Inflammatory macrophage (primary cell): Measurements from ENCODE around the gene DNTT.
"Not testable (repeated sequence)": the region's sequence is repeated elsewhere in the genome, so short reads cannot be mapped to it uniquely, and the experiment has no call there.

ENCODE experiments used
- DNase-seq, 2 donors: peaks; one replicate each; pipeline ENCODE4 v3.0.0-alpha.2; 2020 to 2022

DNTT gene

GRCh38 chr10:96276831-96277230 is 27.4 kb upstream of the DNTT start:
- no peak for DNase-seq

- DNase-seq: peak in 1 of 2 donors; percentile 15
These were observed 25.0 kb upstream of the DNTT start for GRCh38 chr10:96279191-96279641.

- DNase-seq: no peak
These were observed 23.4 kb upstream of the DNTT start for GRCh38 chr10:96280859-96281258.

- DNase-seq: no peak
These were observed 22.7 kb upstream of the DNTT start for GRCh38 chr10:96281444-96282029.

GRCh38 chr10:96283351-96283750 is 20.9 kb upstream of the DNTT start:
- no peak for DNase-seq

GRCh38 chr10:96283756-96284155 is 20.5 kb upstream of the DNTT start:
- no peak for DNase-seq

GRCh38 chr10:96285331-96285752 is 18.9 kb upstream of the DNTT start:
- no peak for DNase-seq

GRCh38 chr10:96287392-96288105 is 16.7 kb upstream of the DNTT start:
- no peak for DNase-seq

- DNase-seq: no peak
These were observed 16.0 kb upstream of the DNTT start for GRCh38 chr10:96288151-96288621.

GRCh38 chr10:96289218-96289910 is 14.9 kb upstream of the DNTT start:
- no peak for DNase-seq

- DNase-seq: peak; percentile 32 to 58
These were observed 13.7 kb upstream of the DNTT start for GRCh38 chr10:96290368-96291133.

- peak; percentile 54 to 73 for DNase-seq
These were observed 11.0 kb upstream of the DNTT start for GRCh38 chr10:96292971-96293920.

GRCh38 chr10:96295475-96295874 is 8.8 kb upstream of the DNTT start:
- no peak for DNase-seq

- DNase-seq: no peak
These were observed 6.7 kb upstream of the DNTT start for GRCh38 chr10:96297486-96297885.

- no peak for DNase-seq
These were observed 5.9 kb upstream of the DNTT start for GRCh38 chr10:96298362-96298761.

- no peak for DNase-seq
These were observed 4.9 kb upstream of the DNTT start for GRCh38 chr10:96299383-96299782.

- no peak for DNase-seq
These were observed 2.6 kb upstream of the DNTT start for GRCh38 chr10:96301616-96302015.

GRCh38 chr10:96305019-96305418 is 785 bp downstream of the DNTT start:
- DNase-seq: no peak

- DNase-seq: peak; percentile 63 to 68
These were observed 2.3 kb downstream of the DNTT start for GRCh38 chr10:96306516-96306915.

GRCh38 chr10:96308854-96309253 is 4.6 kb downstream of the DNTT start:
- DNase-seq: not testable (repeated sequence)

GRCh38 chr10:96309628-96310320 is 5.5 kb downstream of the DNTT start:
- DNase-seq: no peak
